ENCODE measurements around the gene TRIM14. TPM values are rescaled to one million over a fixed set of nuclear protein-coding genes. Genes with fewer than 3 reads are reported as not detected.
A peak's percentile ranks its signal among the peaks of the same experiment; 100 is the strongest.

The TRIM14 gene, protein sequence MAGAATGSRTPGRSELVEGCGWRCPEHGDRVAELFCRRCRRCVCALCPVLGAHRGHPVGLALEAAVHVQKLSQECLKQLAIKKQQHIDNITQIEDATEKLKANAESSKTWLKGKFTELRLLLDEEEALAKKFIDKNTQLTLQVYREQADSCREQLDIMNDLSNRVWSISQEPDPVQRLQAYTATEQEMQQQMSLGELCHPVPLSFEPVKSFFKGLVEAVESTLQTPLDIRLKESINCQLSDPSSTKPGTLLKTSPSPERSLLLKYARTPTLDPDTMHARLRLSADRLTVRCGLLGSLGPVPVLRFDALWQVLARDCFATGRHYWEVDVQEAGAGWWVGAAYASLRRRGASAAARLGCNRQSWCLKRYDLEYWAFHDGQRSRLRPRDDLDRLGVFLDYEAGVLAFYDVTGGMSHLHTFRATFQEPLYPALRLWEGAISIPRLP
- total RNA-seq, result 37.7 and 41.5 TPM in 2 replicates

DNA sequence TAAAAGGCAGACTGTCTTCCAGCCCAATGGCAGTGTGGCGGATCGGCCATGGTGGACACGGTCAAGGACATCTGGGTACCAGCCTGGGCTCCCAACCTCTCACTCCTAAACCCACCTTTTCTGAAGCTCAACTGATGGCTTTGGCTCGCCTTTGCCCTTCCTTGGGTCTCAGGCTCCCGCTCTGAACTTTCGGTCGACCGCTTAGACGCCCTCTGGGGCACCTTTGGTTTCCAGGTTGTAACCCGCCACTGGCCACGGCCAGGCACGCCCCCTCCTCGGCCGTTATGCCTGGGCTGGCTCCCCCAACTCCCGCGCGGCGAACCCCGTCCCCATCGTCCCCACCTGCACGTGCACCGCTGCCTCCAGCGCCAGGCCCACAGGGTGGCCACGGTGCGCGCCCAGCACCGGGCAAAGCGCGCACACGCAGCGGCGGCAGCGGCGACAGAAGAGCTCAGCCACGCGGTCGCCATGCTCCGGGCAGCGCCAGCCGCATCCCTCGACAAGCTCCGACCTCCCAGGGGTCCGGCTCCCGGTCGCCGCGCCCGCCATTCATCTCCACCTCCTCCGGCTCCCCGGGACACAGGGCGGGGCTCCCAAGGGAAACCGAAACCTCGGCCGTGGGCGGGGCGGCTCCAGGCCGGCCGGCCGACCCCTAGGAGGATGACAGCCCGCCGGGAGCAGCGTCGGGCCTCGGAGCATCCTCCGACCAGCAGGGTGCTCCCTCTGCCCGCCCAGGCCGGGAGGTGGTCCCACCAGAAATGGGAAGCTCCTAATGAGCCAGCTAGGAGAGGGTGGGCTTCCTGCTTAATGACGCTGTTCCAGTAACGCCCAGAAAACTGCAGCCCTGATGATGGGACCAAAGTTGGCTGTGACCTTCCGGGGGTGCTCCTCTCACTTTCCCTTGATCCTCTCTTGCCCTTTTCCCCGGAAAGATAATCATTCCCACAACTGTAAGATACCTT, at the start of gene TRIM14:
Gene TRIM14, minus strand, starts transcription at position 583 of the 962 bp plus-strand sequence. Its CDS starts 34 bp downstream, at position 549.
- Mint-ChIP-seq H3K4me1 (ENCODE audit: low read depth) (peaks cover 37% of the 10 kb centered on the region), H3K9me3 (no peaks in the 10 kb centered on the region), H3K4me3 (ENCODE audit: low read depth) (peak within 1 kb of the TSS; percentile 82), H3K27me3 (ENCODE audit: low read depth) (no peaks in the 10 kb centered on the region), H3K27ac (peak within 1 kb of the TSS; percentile 92), H3K36me3 (ENCODE audit: low read depth) (peaks cover 24% of the 10 kb centered on the region)
- DNase-seq (ENCODE audit: low spot score), result peak; percentile 64
- intact Hi-C loops (cut with micrococcal nuclease), result loop anchor here (1.0 to 2.0 kb wide), 4 partner anchors 16 to 144 kb away; no protein-coding TSS in a partner anchor

DNA sequence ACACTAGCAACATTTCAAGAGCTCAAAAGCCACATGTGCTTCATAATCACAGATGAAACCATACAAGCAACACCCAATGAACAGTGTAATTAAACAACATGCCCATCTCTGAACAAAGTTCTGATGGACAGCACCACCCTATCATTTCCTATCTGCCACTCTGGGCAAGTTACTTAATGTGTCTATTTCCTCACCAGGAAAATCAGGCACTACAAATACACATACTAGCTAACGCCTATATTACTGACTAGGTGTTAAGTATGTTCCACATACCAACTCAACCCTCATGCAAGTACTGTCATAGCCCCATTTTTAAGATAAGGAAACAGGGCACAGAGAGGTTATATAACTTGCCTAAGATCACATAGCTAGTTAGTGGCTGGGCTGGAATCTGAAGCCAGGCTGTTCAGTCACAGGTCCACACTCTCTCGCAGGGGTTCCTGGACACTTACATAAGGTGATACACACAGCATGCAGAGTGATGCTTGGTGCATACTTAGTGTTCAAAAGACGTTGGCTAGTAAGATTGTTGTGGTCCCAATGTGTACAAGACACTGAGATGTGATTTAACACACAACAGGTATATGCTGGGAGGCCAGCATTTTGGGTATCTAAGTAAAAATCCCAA, 49.2 kb upstream of the TRIM14 start:
- no peaks in the 10 kb centered on the region for H3K36me3 Mint-ChIP-seq (ENCODE audit: low read depth)
- H3K9me3 Mint-ChIP-seq, result no peaks in the 10 kb centered on the region

DNA sequence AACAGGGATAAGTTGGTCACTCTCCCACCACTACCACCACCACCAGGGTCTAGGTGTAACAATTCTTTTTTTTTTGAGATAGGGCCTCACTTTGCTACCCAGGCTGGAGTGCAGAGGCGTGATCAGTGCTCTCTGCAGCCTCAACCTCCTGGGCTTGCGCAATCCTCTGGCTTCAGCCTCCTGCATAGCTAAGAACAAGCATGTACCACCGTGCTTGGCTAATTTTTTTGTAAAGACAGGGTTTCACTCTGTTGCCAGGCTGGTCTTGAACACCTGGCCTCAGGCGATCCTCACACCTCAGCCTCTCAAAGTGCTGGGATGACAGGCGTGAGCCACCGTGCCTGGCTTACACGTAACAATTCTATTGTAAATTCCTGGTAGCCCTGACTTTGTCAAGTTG, 45.9 kb upstream of the TRIM14 start:
- Mint-ChIP-seq H3K4me1 (ENCODE audit: low read depth) (peaks cover 14% of the 10 kb centered on the region), H3K27me3 (ENCODE audit: low read depth) (no peaks in the 10 kb centered on the region)

More for the DNA sequence above, 49.2 kb upstream of the TRIM14 start:
- H3K4me1 Mint-ChIP-seq (ENCODE audit: low read depth), result peaks cover 17% of the 10 kb centered on the region
- DNase-seq (ENCODE audit: low spot score), result no peak
- H3K4me3 Mint-ChIP-seq (ENCODE audit: low read depth), result no peak overlapping the region
- intact Hi-C loops (cut with micrococcal nuclease), result no loop called here
- H3K27me3 Mint-ChIP-seq (ENCODE audit: low read depth), result no peaks in the 10 kb centered on the region
- H3K27ac Mint-ChIP-seq, result no peak overlapping the region

DNA sequence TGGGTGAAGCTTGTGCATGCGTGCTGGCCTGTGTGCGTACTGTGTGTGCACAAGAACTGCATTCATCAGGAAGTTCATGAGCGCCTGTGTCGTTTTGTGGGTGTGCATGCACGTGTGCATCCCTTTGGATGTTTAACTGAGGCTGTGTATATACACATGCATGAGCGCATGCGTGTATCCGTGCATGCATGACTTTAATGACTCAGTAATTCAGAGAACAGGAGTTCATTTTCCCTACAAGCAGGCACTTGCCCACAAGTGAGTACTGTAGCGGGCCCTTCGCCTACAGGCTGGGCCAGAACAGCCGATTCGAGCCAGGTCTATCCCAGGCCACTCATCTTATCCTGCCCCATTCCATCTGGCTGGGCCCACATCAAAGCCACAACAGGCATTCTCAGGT, 43.6 kb upstream of the TRIM14 start:
- H3K4me3 Mint-ChIP-seq (ENCODE audit: low read depth), result no peak overlapping the region
- intact Hi-C loops (cut with micrococcal nuclease), result no loop called here
- H3K4me1 Mint-ChIP-seq (ENCODE audit: low read depth), result peaks cover 8% of the 10 kb centered on the region
- no peaks in the 10 kb centered on the region for H3K36me3 Mint-ChIP-seq (ENCODE audit: low read depth)
- H3K9me3 Mint-ChIP-seq, result no peaks in the 10 kb centered on the region
- H3K27ac Mint-ChIP-seq, result no peak overlapping the region
- DNase-seq (ENCODE audit: low spot score), result no peak
- H3K27me3 Mint-ChIP-seq (ENCODE audit: low read depth), result no peaks in the 10 kb centered on the region

More for the DNA sequence above, 45.9 kb upstream of the TRIM14 start:
- DNase-seq (ENCODE audit: low spot score), result no peak
- Mint-ChIP-seq H3K9me3 (no peaks in the 10 kb centered on the region), H3K4me3 (ENCODE audit: low read depth) (no peak overlapping the region), H3K36me3 (ENCODE audit: low read depth) (no peaks in the 10 kb centered on the region), H3K27ac (no peak overlapping the region)
- intact Hi-C loops (cut with micrococcal nuclease), result no loop called here

DNA sequence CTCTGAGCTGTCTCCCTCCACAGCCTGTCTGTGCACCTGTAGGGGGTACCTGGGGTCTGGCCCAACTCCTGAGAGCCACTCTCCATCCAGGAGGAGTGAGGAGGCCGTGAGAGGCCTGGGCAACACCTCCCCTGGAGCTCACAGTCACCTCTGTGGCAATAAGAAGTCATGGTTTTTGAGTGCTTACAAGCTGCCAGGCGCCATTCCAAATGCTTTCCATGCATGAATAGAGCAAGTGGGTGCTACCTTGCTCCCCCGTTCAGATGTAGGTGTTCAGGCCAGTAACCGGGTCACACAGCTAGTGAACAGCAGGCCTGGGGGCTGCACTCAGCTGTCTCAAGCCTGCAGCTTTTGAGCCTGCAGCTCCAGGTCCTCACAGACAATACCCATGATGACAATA, 42.8 kb upstream of the TRIM14 start:
- intact Hi-C loops (cut with micrococcal nuclease), result no loop called here
- H3K4me3 Mint-ChIP-seq (ENCODE audit: low read depth), result no peak overlapping the region
- no peaks in the 10 kb centered on the region for H3K36me3 Mint-ChIP-seq (ENCODE audit: low read depth)
- peaks cover 7% of the 10 kb centered on the region for H3K4me1 Mint-ChIP-seq (ENCODE audit: low read depth)
- no peak overlapping the region for H3K27ac Mint-ChIP-seq
- no peaks in the 10 kb centered on the region for H3K9me3 Mint-ChIP-seq
- no peak for DNase-seq (ENCODE audit: low spot score)
- H3K27me3 Mint-ChIP-seq (ENCODE audit: low read depth), result no peaks in the 10 kb centered on the region

DNA sequence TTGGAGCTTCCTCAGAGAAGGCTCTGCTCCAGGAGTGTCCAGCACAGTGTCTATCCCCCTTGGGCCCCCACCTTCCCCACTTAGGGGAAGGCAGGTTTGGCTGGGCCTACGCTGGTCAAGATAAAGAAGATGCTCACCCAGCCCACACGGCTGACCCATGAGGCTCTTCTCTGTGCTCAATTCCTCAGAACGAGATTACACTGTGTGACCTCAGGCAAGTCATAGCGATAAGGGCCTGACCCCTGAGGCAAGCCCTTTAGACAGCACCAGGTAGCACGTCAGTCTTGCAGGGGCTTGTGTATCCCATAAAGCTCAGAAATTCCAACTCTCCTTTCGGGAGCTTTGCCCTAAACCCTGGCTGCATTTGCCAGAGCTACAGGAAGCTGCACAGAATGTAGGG, 40.8 kb upstream of the TRIM14 start:
- no peak for DNase-seq (ENCODE audit: low spot score)
- no peaks in the 10 kb centered on the region for H3K9me3 Mint-ChIP-seq
- H3K27ac Mint-ChIP-seq, result no peak overlapping the region
- no peaks in the 10 kb centered on the region for H3K27me3 Mint-ChIP-seq (ENCODE audit: low read depth)
- no peak overlapping the region for H3K4me3 Mint-ChIP-seq (ENCODE audit: low read depth)
- H3K36me3 Mint-ChIP-seq (ENCODE audit: low read depth), result no peaks in the 10 kb centered on the region
- peaks cover 7% of the 10 kb centered on the region for H3K4me1 Mint-ChIP-seq (ENCODE audit: low read depth)
- intact Hi-C loops (cut with micrococcal nuclease), result no loop called here

DNA sequence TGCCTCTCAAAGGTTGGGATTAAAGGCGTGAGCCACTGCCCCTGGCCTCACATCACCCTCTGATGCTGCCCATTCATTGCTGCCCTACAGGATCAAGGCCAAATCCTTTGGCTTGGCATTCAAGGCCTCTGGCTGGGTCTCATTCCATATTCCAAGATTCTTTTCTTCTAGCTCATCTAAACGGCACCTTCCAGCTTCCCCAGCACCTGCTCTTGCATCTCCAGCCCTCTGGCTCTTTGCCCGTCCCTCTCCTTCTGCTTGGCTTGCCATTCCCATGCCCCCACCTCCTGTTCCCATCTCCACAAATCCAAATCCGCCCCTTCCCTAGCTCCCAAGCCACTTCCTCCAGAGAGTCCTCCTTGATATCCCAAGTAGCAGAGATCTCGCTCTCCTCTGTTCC, 40.3 kb upstream of the TRIM14 start:
- Mint-ChIP-seq H3K27me3 (ENCODE audit: low read depth) (no peaks in the 10 kb centered on the region), H3K36me3 (ENCODE audit: low read depth) (no peaks in the 10 kb centered on the region), H3K4me1 (ENCODE audit: low read depth) (peaks cover 7% of the 10 kb centered on the region), H3K4me3 (ENCODE audit: low read depth) (no peak overlapping the region), H3K27ac (no peak overlapping the region), H3K9me3 (no peaks in the 10 kb centered on the region)
- DNase-seq (ENCODE audit: low spot score), result no peak
- intact Hi-C loops (cut with micrococcal nuclease), result no loop called here

DNA sequence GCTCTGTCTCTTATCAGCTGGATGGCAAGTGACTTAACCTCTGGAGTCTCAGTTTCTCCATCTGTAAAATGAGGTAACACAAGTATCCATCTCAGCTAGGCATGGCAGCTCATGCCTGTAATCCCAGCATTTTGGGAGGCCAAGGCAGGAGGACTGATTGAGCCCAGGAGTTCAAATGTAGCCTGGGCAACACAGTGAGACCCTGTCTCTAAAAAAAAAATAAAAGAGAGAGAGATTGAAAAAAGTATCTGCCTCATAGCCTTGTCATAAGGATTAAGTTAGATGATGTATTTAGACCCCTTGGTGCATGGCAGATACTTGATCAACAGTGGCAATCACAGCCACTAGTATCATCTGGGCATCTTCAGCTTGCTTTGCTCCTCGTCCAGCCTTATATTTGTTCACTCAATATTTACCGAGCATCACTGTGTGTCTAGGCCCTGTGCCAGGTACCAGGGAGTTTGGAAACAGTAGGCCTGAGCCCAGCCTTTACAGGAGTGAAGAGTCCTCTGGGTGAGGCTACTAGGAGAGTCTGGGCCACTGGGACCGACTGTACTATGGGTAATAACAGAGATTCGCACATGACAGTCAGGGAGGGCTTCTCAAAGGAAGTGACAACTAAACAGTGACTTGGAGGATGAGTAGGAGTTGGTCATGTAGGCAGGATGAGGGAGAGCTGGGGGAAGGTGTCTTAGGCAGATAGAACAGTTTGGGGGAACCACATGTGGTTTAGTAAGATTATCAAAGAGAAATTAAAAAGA, 39.2 kb upstream of the TRIM14 start:
- H3K36me3 Mint-ChIP-seq (ENCODE audit: low read depth), result no peaks in the 10 kb centered on the region
- intact Hi-C loops (cut with micrococcal nuclease), result no loop called here
- no peaks in the 10 kb centered on the region for H3K9me3 Mint-ChIP-seq
- H3K4me1 Mint-ChIP-seq (ENCODE audit: low read depth), result peaks cover 5% of the 10 kb centered on the region
- no peak overlapping the region for H3K4me3 Mint-ChIP-seq (ENCODE audit: low read depth)
- no peaks in the 10 kb centered on the region for H3K27me3 Mint-ChIP-seq (ENCODE audit: low read depth)
- H3K27ac Mint-ChIP-seq, result no peak overlapping the region
- DNase-seq (ENCODE audit: low spot score), result no peak

DNA sequence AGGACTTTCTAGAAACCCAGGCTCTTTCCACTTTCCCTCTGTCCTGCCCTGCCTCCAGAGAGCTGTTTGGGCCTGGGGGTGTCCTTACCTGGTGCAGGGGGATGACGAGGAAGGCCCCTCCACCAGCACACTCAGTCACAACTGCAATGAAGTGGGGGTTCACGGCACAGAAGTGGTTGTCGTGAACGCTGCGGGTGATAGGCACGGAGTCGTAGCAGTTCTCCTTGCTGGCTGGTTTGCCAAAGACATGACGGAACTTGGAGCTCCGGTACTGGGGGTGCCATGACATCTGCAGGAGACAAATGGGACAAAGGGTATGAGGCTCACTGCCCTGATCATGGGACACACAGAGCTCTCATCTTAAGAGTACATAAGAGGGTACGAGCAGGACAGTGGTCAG, 38.4 kb upstream of the TRIM14 start:
- Mint-ChIP-seq H3K4me3 (ENCODE audit: low read depth) (no peak overlapping the region), H3K27ac (no peak overlapping the region), H3K4me1 (ENCODE audit: low read depth) (peaks cover 5% of the 10 kb centered on the region), H3K27me3 (ENCODE audit: low read depth) (no peaks in the 10 kb centered on the region), H3K9me3 (no peaks in the 10 kb centered on the region), H3K36me3 (ENCODE audit: low read depth) (no peaks in the 10 kb centered on the region)
- no peak for DNase-seq (ENCODE audit: low spot score)
- intact Hi-C loops (cut with micrococcal nuclease), result no loop called here

DNA sequence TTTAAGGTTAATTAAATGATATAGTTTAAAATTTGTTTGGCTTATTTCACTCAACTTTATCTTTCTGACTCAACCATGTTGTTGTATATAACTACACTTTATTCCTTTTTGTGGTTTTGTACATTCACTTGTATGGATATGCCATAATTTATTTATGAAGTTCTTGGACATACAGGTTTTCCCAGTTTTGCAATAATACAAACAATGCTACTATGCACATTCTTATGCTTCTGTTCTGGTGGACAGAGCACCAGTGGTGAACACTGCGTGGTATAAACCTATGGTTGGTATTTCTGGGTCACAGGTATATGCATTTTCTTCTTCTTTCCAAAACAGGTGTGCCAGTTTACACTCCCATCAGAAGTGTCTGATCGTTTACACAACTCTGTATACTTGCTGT, 35.7 kb upstream of the TRIM14 start:
- H3K27me3 Mint-ChIP-seq (ENCODE audit: low read depth), result peaks cover 2% of the 10 kb centered on the region
- H3K4me3 Mint-ChIP-seq (ENCODE audit: low read depth), result no peak overlapping the region
- no peak overlapping the region for H3K27ac Mint-ChIP-seq
- intact Hi-C loops (cut with micrococcal nuclease), result no loop called here
- peaks cover 7% of the 10 kb centered on the region for H3K4me1 Mint-ChIP-seq (ENCODE audit: low read depth)
- no peaks in the 10 kb centered on the region for H3K36me3 Mint-ChIP-seq (ENCODE audit: low read depth)
- no peak for DNase-seq (ENCODE audit: low spot score)
- H3K9me3 Mint-ChIP-seq, result no peaks in the 10 kb centered on the region

DNA sequence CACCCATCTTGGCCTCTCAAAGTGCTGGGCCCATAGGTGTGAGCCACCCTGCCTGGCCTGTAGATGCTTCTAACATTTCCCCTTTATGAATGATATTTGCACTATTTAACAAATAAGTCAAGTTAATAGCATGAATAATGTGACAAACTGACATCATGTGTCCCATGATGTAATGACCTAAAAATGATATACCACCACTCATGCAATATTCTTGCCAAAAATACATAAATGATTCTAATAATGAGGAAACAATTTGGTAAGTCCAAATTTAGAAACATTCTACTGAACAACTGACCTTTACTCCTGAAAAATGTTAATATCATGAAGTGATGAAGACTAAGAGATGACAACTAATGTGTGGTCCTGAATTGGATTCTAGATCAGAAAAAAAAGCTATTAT, 33.5 kb upstream of the TRIM14 start:
- Mint-ChIP-seq H3K4me3 (ENCODE audit: low read depth) (no peak overlapping the region), H3K27ac (no peak overlapping the region), H3K4me1 (ENCODE audit: low read depth) (peaks cover 4% of the 10 kb centered on the region), H3K27me3 (ENCODE audit: low read depth) (peaks cover 2% of the 10 kb centered on the region), H3K36me3 (ENCODE audit: low read depth) (no peaks in the 10 kb centered on the region), H3K9me3 (no peaks in the 10 kb centered on the region)
- no peak for DNase-seq (ENCODE audit: low spot score)
- intact Hi-C loops (cut with micrococcal nuclease), result no loop called here

DNA sequence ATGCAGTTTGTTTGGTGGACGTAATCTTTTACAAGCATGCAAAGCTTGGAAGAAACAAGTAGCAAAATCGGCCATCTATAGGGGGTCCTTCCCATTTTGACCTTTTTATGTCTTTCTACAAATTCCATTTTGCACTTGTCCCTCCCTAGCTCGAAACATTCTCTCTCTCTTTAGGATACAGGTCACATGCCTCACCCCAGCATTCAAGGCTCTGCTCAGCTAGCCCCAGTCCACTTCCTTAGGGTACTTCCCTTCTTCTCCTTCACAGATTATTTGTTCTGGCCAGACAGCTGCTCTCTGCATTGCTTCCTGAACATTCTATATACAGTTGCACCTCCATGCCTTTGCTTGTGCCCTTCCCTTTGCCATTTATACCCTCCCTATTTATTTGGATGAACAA, 31.7 kb upstream of the TRIM14 start:
- Mint-ChIP-seq H3K4me1 (ENCODE audit: low read depth) (peaks cover 9% of the 10 kb centered on the region), H3K27ac (no peak overlapping the region), H3K9me3 (no peaks in the 10 kb centered on the region), H3K27me3 (ENCODE audit: low read depth) (peaks cover 2% of the 10 kb centered on the region), H3K4me3 (ENCODE audit: low read depth) (no peak overlapping the region), H3K36me3 (ENCODE audit: low read depth) (no peaks in the 10 kb centered on the region)
- intact Hi-C loops (cut with micrococcal nuclease), result no loop called here
- no peak for DNase-seq (ENCODE audit: low spot score)

Data from activated T-helper 2 cell treated with anti-CD3 and anti-CD28 coated beads, Interferon-gamma antibody, Interleukin-2, Interleukin-4, amounts not matched to agents 10 μg/mL and 5 μg/mL and 100 μg/mL, durations not matched to agents 14 hours and 24 hours and 36 hours (primary cell).